Stimulated activated CD4-positive, alpha-beta T cell treated with anti-CD3 and anti-CD28 coated beads, Interleukin-1b, Interleukin-23, amount 100 ng/mL, for 48 hours (primary cell): ENCODE measurements around the gene CARD14.
"Not testable (repeated sequence)": the region's sequence is repeated elsewhere in the genome, so short reads cannot be mapped to it uniquely, and the experiment has no call there.

ENCODE experiments used
- DNase-seq: peaks from one replicate; pipeline ENCODE4 v3.0.0-alpha.2; 2020

CARD14 gene

DNA sequence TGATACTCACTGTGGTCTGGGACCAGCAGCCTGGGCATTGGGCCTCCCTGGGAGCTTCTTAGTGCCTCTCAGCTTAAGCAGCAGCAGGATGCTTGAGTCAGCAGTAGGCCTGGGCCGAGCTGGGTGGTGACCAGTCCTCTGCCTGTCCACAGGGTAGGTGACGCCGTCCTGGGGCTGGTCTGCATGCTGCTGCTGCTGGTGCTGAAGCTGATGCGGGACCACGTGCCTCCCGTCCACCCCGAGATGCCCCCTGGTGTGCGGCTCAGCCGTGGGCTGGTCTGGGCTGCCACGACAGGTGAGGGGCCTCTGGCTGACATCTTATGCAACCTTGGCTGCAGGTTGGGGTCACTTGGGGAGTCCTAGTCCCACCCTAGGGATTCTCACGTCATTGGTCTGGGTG lies 57.8 kb downstream of the CARD14 start:
- DNase-seq = no peak

- no peak for DNase-seq
Measured at GRCh38 chr17:80228477-80228876, 58.6 kb downstream of the CARD14 start.

DNA sequence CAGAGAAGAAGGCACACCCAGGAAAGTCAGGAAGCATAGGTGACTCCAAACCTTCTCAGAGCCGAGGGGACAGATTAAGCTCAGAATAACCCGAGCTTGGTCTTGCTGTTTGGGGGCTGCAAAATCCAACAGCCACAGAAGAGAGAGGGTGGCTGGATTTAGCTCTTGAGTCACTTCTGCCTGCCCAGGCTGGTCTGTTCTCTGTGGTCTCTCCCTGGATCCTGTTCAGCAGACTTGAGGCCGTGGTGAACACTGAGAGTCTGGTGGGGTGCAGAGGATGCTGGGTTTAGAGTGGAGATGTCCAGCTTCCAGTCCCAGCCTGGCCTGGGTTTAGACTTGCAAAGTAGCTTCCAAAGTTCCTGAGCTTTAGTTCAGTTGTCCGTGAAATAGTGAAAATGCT lies 59.2 kb downstream of the CARD14 start:
- DNase-seq = no peak

GRCh38 chr17:80232438-80232837 lies 62.6 kb downstream of the CARD14 start:
- no peak for DNase-seq

DNA sequence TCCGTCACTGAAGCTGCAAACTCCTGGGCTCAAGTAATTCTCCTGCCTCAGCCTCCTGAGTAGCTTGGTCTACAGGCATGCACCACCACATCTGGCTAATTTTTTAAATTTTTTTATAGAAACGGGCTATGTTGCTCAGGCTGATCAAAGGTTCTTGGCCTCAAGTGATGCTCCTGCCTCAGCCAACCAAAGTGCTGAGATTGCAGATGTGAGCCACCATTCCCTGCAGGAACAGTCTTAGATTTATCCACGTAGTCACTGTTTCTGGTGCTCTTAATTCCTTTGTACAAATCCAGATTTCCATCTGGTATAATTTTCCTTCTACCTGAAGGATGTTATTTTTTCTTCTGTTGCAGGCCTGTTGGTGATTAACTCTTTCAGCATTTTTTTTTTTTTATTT lies 63.4 kb downstream of the CARD14 start:
- DNase-seq = no peak

DNA sequence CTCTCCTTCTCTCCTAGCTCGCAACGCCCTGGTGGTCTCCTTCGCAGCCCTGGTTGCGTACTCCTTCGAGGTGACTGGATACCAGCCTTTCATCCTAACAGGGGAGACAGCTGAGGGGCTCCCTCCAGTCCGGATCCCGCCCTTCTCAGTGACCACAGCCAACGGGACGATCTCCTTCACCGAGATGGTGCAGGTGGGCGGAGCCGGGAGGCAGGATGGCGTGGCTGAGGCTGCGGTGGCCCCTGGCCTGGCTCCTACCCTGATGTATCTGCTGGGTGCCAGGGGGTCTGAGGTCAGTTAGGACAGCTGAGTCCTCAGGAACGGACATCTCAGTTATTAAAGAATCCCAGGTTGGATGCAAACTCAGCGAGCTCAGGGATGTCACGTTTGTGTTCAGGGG lies 67.1 kb downstream of the CARD14 start:
- DNase-seq = no peak

GRCh38 chr17:80237386-80237785 lies 67.6 kb downstream of the CARD14 start:
- DNase-seq = no peak

- no peak for DNase-seq
Measured at GRCh38 chr17:80242505-80242904, 72.7 kb downstream of the CARD14 start.

DNA sequence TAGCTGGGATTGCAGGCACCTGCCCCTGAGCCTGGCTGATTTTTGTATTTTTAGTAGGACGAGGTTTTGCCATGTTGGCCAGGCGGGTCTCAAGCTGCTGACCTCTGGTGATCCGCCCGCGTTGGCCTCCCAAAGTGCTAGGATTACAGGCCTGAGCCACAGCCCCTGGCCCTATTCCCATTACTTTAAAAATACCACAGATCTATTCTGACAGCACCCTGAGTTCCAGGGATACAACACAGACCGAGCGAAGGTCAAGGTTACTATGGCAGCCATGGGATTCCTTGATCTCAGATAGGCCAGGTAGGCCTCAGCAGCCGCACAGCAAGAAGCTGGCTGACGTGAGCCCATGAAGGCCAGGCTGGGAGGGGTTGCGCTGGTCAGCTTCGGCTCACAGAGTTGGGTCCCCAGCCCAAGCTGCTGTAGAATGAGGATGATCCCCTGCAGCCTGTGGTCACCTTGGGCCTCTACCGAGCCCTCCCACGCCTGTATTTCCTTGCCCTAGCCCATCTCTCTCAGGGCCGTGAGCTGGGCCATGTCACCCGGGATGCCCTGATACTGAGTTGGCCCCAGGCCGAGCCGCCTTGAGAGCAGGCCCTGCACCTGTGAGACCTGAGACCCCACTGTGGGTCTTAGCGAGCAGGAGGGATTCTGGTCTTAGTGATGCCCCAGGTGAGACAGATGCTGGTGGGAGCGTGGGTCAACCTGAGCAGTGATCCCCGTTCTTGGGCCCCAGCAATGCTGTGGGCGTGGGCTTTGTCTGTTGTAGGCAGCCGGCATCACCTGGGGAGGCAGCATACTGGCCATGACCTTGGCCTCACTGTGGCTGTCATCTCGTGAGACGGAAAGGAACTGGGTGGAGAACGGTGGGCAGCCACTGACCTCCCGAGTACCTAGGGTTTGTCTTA lies 74.0 kb downstream of the CARD14 start:
- no peak for DNase-seq

- not testable (repeated sequence) for DNase-seq
Measured at GRCh38 chr17:80244448-80244847, 74.6 kb downstream of the CARD14 start.

GRCh38 chr17:80244871-80245509 lies 75.2 kb downstream of the CARD14 start:
- DNase-seq = no peak

GRCh38 chr17:80245566-80246265 lies 75.9 kb downstream of the CARD14 start:
- no peak for DNase-seq

- no peak for DNase-seq
Measured at GRCh38 chr17:80246266-80246681, 76.4 kb downstream of the CARD14 start.

DNA sequence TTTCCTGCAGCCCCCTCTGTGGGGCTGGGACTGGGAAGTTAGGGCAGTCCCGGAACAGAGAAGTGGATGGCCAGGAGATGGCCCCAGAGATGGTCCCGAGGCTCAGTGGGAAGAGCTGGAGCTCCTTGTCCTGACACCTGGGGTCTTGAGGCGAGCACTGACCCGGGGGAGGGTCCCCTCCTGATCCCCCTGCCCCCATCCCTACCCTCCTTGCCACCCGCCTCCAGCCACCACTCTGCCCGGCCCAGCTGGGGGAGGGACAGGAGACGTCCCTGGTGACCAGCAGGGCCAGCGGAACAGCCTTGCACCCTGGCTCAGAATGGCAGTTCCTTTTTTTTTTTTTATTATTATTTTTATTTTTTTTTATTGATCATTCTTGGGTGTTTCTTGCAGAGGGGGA lies 76.9 kb downstream of the CARD14 start:
- no peak for DNase-seq

- DNase-seq = no peak
Measured at GRCh38 chr17:80247561-80247960, 77.7 kb downstream of the CARD14 start.

DNA sequence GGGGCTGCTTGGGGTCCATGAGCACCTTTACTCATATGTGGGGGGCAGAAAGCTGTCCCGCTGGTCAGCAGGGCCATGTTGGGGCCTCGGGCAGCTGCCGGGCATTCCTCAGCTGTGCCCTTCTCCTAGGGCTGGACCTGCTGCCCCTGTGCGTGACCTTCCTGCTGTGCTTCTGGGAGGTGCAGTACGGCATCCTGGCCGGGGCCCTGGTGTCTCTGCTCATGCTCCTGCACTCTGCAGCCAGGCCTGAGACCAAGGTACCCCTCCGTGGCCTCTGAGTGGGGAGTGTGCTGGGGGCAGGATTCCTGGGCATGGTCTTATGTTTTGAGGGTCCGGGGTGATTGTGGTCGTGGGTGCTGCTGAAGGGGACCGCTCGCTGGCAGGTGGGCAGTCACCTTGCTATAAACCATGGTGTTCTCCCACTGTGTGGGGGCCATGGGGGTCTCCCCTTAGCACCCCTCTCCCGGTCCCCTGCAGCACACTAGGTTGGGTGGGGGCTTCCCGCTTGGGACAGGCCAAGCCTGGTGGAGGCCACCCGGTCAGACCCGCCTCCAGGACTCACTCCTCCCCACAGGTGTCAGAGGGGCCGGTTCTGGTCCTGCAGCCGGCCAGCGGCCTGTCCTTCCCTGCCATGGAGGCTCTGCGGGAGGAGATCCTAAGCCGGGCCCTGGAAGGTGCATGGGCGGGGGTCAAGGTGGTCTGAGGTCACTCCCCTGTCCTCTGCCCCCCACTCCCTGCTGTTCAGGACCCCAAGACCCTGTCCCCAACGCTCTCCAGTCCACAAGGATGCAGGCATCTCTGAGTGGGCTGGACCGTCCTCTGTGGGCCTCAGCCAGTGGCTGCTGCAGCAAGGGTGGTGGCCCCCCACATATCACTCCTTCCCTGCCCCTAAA lies 78.4 kb downstream of the CARD14 start:
- no peak for DNase-seq

DNA sequence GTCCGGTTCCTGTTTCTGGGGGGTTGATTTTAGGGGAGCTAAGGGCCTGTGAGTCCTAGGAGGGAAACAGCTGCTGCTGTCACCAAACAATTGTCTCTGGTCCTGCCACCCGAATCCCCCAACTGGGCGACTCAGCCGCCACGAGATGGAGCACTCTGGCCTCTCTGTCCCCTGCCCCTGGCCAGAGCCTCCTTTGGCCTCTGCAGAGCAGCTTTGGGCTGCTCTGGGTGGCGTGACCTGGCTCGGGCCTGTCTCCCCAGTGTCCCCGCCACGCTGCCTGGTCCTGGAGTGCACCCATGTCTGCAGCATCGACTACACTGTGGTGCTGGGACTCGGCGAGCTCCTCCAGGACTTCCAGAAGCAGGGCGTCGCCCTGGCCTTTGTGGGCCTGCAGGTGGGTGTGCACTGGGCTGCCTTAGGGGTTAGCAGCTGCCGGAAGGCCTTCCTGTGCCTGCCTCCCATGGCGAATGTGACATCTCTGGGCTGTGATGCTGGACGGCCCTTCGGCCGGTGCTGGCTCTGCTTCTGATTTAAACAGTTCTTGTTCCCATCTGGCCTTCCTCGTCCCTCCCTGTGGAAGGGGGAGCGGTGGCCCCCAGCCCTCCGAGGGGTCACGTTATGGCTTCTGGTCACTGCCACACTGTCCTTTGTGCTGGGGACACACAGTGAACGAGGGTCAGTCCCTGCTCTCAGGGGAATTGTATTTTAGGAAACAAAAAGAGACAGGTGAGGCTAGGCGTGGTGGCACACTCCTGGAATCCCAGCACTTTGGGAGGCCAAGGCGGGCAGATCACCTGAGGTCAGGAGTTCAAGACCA lies 79.3 kb downstream of the CARD14 start:
- no peak for DNase-seq

DNA sequence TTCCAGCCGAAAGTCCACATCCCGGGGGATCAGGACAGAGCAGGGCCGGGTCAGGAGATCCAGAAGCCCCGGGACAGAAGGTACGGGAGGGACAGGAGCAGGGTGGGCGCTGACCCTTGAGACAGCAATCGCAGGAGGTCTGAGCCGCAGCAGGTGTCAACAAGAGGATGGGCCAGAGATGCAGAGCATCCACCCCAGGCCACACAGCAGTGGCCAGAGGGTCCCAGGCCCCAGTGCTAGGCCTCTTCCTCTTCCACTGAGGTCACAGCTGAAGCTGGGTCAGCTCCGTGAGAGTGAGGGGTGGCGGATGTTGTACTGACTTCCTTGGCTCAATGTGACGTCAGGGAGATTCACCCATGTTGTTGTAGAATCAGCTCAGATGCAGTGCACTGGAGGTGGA lies 82.1 kb downstream of the CARD14 start:
- DNase-seq = no peak

DNA sequence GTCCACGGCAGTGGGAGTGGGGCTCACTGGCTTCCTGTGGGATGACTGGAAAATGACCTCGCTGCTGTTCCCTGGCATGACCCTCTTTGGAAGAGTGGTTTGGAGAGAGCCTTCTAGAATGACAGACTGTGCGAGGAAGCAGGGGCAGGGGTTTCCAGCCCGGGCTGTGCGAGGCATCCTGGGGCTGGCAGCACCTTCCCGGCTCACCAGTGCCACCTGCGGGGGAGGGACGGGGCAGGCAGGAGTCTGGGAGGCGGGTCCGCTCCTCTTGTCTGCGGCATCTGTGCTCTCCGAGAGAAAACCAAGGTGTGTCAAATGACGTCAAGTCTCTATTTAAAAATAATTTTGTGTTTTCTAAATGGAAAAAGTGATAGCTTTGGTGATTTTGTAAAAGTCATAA lies 83.0 kb downstream of the CARD14 start:
- peak; percentile 90 for DNase-seq

GRCh38 chr17:80253631-80254395 lies 84.0 kb downstream of the CARD14 start:
- DNase-seq = no peak
